Body of pancreas (tissue), 4 donors: Measurements from ENCODE around the gene TGM1.

ENCODE experiments used
- POLR2A ChIP-seq, 3 donors: fragments of 450-650 bp; IDR thresholded peaks; one replicate each; pipeline ENCODE4 v1.6.1; 2016; ENCODE audit warnings: antibody characterized with exemption in 3 of 3, mild to moderate bottlenecking in 2 of 3
- TF ChIP-seq, protein P1 (sequence below), 7 experiments: fragments of 450-650 bp in 4 of 7; fragments of 200-600 bp in 3 of 7; sonication (generic) in 3 of 7; IDR thresholded peaks; one replicate each; pipeline ENCODE4 v1.5.1; 2016 to 2019; ENCODE audit warnings: antibody characterized with exemption in 7 of 7

DNA sequence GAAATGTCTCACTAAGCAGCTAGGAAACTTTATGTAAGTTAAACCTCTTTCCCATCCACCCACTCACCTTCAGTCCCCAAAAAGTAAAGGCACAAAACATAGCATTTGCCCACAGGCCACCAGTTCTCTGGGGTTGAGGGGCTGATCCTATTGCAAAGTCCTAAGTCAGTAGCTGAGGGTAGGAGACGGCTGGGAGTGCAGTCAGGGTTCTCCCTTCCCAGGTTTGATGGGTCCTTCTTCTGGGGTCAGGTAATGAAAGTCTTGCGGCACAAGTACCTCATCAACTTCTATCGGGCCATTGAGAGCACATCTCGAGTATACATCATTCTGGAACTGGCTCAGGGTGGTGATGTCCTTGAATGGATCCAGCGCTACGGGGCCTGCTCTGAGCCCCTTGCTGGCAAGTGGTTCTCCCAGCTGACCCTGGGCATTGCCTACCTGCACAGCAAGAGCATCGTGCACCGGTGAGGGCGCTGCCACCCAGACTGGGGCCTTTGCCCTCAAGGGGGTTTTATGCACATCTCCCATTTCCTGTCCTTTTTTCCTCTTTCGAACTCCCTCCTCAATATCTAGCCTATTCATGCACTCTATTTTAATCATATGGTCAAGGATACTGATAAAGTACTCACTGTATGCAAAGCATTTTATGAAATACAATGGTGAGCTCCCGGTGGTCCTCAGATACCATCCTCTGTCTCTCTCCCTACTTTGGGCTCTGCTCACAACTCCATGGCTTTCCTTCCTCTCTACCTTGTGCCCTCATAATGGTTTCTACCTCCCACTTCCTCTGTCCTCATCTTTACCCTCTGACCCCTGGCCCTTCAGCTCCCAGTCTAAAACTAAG, 56.5 kb downstream of the TGM1 start:
- no peak for TF ChIP-seq POLR2A (IDR thresholded peaks at IDR 0.05)
- TF ChIP-seq, protein P1, sequence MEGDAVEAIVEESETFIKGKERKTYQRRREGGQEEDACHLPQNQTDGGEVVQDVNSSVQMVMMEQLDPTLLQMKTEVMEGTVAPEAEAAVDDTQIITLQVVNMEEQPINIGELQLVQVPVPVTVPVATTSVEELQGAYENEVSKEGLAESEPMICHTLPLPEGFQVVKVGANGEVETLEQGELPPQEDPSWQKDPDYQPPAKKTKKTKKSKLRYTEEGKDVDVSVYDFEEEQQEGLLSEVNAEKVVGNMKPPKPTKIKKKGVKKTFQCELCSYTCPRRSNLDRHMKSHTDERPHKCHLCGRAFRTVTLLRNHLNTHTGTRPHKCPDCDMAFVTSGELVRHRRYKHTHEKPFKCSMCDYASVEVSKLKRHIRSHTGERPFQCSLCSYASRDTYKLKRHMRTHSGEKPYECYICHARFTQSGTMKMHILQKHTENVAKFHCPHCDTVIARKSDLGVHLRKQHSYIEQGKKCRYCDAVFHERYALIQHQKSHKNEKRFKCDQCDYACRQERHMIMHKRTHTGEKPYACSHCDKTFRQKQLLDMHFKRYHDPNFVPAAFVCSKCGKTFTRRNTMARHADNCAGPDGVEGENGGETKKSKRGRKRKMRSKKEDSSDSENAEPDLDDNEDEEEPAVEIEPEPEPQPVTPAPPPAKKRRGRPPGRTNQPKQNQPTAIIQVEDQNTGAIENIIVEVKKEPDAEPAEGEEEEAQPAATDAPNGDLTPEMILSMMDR (IDR thresholded peaks at IDR 0.05) = no peak
